ENCODE data around the gene SLC25A22.

SLC25A22 gene

GRCh38 chr11:798093-798713 is at the start of gene SLC25A22:
Gene SLC25A22 (minus strand): TSS chr11:798281. CDS start chr11:795006, 3,275 bp downstream.
- DNase-seq (ENCODE audit: low spot score) = peak; percentile 84

DNA sequence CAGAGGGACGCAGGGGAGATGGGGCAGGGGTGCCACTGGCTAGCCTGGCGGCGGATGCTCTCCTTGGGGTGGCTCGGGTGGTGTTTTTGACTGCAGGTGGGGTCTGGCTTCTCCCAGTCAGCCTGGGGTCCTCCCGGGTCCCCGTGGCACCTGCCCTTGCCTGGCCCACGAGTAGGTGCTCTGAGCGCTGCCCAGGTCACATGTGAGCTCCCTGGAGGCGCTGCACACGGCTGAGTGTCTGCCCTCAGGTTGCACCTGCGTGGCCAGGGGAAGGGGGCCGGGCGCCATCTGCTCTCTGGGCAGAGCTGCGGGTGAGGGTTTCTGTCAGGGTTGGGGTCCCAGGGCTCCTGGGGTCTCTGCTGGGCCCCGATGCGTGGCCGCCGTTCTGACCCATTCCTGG is 49.8 kb upstream of the SLC25A22 start:
- DNase-seq (ENCODE audit: low spot score) = no peak

DNA sequence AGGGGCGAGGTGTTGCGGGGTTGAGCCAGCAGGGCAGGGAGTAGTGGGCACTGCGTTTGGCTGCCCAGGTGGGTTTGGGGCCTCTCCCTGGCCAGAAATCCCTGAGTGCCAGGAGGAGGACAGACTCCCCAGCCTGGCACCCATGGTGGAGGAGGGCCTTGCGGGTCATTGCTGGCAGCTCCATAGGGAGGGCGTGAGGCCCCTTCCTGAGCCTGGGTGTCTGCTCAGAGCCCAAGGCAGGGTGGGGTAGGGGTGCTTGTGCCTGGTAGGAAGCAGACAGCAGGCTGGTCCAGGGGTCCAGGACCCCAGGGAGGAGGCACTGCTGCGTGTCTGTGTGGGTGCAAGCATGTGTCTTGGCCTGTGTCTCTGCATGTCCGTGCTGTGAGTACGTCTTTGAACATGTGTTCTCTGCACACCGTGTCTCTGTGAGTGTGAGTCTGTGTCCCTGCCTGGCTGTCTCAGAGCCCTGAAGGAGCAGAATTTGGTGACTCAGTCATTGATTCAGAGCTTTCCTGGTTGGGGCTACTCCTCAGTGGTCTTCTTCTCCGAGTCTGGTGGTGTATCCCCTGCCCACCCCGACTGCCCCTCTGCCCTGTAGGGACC is 48.5 kb upstream of the SLC25A22 start:
- DNase-seq (ENCODE audit: low spot score) = no peak

- DNase-seq (ENCODE audit: low spot score) = no peak
Measured at GRCh38 chr11:845872-846495, 47.9 kb upstream of the SLC25A22 start.

GRCh38 chr11:844693-845644 is 46.9 kb upstream of the SLC25A22 start:
- peak; percentile 70 for DNase-seq (ENCODE audit: low spot score)

DNA sequence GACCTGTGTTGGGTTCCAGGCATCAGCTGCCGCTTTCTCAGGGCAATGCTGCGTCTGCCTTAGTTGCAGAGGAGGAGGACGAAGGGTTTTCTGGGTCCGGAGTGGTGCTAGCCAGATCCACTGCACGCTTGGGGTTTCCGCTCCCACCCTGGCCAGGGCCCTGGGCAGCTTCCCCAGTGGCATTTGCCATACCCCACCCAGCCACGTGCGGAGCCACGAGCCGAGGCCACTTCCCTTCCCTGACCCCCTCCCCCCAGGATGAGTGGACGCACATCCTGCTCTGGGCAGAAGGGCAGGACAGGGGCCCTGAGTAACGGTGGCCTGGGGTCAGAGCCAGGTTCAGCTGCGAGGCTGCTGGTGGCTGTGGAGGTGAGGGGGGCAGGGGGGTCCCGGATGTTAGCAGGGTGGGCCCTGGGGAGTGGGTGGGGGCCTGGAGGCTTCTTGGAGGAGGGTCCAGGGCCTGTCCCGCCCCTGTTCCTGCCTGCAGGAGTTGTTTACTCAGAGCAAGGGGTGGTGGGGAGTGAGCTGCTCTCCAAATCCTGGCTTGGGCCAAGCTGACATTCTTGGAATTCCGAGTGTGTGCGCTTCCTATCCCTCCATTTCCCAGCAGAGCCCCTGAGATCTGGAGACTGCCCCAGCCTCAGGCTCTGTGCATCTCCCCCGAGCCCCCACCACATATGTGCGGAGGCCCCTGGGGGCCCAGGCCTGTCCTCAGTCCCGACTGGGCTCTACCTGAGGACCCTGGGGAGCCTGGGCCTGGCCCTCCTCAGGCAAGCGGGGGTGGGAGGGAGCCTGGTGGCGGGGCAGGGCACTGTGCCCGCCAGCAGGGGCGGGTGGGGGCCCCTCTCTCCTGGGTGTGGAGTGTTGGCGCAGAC is 46.0 kb upstream of the SLC25A22 start:
- DNase-seq (ENCODE audit: low spot score) = peak; percentile 81

DNA sequence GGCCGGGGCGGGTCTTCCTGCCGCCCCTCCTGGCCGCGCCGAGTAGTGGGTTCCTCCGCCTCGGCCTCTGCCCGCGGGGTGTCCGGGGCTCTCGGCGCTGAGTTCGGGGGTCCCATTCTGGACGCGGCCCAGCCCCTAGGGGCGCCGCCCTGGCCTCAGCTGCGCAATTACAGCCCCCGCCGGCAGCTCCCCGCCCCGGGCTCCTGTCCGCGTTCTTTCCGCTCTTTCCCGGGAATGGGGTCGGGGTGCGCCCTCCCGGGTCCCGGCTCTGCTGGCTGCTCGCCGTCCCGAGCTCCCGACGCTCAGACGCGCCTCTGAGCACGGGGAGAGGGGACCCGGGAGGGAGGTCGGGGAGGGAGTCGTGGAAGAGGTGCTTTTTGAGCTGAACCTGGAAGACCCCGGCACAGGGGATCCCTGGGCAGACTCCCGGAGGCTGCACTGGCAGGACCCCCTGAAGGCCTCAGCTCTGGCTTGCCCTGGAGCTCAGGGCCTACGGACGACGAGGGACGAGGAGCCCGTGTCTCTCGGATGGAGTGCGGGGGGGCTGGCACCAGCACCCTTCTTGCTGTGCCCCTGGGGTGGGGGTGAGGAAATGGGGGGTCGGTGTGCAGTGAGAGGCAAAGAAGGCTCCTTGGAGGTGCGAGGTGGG is 45.1 kb upstream of the SLC25A22 start:
- DNase-seq (ENCODE audit: low spot score) = no peak

DNA sequence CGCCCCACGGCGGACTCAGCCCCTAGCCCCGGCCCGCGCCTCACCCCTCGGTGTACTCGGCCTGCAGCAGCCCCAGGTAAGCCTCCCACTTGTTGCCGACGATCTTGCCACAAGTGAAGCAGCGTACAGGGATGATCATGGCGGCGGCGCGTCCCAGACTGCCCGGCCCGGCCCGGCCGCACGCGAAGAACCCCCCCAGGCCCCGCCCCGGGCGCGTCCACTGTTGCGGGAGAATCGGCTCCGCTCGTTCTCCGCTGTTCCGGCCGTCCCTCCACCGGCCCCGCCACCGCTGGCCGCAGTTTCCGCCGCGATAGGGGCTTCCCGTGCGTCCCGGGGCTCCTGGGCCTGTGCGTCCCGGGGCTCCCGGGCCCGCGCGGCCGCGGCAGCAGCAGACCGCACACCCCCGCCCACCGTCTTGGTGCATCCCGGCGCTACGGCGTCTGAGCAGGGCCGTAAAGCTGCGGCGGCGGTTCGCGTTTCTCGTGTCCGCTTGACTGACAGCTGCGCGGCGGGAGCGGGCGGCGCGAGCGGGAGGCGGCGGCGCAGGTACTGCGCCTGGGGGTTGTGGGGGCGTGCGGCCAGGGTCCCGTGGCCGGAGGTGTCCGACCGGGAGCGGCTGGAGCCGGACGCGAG is 44.4 kb upstream of the SLC25A22 start, which contains the start of the genes POLR2L and TSPAN4:
TSS of gene POLR2L (minus strand) at position 160 of the 633 bp plus-strand sequence. CDS start at position 139, 21 bp downstream.
TSS of gene TSPAN4 (plus strand) at position 483 of the 633 bp plus-strand sequence. CDS start 7,453 bp downstream, outside the sequence.
- DNase-seq (ENCODE audit: low spot score) = peak; percentile 88

DNA sequence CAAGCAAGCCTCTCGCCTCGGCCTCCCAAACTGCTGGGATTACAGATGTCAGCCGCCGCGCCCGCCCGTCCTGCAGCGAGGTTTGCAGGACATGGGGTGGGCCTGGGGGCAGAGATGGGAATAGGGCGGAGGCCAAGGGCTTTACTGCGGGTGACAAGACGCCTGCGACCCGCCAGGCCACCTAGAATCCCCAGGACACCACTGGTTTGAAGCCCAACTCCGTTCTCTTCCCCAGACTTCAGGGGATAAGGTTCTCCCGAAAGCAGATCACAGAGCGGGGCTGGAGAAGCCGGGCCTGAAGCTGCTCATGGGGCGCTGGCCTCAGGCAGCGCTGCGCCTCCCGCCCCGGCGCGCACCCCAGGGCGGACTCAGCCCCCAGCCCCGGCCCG is 43.9 kb upstream of the SLC25A22 start:
- DNase-seq (ENCODE audit: low spot score) = no peak

DNA sequence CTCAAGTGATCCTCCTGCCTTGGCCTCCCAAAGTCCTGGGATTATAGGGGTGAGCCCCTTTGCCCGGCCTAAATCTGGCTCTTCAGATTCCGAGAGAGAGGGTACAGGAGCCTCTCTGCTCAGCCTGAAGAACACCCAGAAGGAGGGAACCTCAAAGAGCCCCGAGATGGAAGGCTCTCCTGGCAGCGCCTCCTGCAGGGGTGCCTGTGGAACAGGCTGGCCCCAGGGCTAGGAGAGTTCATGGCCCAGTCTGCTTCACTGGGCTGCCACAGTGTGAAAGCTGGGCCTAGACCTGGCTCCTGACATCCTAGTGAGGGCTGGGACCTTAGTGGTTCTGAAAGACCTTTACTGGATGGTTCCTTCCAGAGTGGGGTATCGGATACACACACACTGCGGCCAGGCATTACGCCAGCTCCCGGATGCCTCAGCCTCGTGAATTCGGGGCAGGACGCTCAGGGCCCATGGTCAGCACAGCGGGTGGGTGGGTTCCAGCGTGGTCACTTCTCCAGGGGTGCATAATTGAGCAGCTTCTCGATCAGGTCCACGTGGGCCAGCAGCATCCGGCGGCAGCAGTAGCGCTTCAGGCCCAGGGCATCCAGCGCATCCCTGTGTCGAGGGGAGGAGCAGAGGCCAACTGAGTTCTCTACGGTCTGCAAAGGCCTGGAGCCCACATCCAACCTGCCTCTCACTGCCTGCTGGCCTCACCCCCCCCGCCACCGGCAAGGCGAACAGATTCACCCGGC is 42.0 kb upstream of the SLC25A22 start:
- DNase-seq (ENCODE audit: low spot score) = no peak

DNA sequence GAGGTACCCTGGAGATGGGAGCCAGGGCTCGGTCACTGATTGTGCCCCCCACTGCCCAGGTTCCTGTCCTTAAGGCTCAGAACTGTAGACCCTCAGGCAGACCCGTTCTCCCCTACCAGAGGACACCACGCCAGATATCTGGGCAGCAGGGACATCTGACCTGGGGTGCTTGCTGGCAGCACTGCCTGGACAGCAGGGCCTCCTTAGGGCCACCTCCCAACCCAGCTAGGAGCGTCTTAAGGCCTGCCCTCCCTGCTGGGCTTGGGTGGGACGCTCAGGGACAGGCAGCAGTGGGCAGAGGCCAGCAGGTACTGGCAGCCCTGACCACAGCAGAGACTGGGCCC is 41.2 kb upstream of the SLC25A22 start:
- no peak for DNase-seq (ENCODE audit: low spot score)

GRCh38 chr11:838441-839279 is 40.6 kb upstream of the SLC25A22 start:
- DNase-seq (ENCODE audit: low spot score) = no peak

DNA sequence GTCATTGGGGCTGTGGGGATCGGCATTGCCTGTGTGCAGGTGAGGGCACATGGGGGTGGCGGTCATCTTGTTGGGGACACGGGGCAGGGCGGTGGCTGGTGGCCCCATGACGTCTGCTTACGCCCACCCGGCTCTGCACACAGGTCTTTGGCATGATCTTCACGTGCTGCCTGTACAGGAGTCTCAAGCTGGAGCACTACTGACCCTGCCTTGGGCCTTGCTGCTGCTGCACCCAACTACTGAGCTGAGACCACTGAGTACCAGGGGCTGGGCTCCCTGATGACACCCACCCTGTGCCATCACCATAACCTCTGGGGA is 39.9 kb upstream of the SLC25A22 start:
- DNase-seq (ENCODE audit: low spot score) = no peak

DNA sequence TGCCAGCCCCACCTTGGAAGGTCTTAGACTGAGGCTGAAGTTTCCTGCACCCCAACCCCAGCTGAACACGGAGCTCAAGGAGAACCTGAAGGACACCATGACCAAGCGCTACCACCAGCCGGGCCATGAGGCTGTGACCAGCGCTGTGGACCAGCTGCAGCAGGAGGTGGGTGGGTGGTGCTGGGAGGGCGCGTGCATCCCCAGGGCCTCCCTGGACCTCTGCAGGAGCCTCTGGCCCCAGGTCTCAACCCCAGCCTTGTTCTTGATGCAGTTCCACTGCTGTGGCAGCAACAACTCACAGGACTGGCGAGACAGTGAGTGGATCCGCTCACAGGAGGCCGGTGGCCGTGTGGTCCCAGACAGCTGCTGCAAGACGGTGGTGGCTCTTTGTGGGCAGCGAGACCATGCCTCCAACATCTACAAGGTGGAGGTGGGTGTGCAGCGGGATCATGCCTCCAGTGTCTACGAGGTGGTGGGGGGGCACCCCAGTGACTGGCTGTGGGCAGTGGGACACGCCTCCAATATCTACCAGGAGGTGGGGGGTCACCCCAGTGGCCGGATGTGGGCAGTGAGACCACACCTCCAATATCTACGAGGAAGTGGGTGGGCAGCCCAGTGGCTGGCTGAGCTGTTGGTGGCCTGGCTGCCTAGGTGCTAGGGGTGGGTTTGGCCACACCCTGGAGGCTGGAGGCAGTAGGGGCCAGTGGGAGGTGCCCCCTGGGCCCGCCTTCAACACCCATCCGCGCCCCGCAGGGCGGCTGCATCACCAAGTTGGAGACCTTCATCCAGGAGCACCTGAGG is 39.3 kb upstream of the SLC25A22 start:
- no peak for DNase-seq (ENCODE audit: low spot score)

DNA sequence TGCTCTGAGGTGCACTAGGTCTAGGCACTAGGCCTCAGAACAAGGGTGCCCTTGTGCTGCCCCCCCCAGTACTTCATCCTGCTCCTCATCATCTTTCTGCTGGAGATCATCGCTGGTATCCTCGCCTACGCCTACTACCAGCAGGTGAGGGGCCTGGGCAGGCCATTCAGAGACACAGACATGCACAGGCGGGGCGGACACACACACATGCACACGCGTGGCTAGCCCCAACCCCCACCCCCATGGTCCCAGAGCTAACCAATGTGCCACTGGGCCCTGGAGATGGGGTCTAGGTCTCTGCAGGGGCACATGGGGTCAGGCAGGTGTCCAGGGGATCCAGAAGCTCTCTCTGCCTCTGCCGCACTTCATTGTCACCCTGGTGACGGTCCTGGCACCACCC is 38.6 kb upstream of the SLC25A22 start:
- DNase-seq (ENCODE audit: low spot score) = no peak

GRCh38 chr11:836274-836673 is 38.2 kb upstream of the SLC25A22 start:
- no peak for DNase-seq (ENCODE audit: low spot score)

DNA sequence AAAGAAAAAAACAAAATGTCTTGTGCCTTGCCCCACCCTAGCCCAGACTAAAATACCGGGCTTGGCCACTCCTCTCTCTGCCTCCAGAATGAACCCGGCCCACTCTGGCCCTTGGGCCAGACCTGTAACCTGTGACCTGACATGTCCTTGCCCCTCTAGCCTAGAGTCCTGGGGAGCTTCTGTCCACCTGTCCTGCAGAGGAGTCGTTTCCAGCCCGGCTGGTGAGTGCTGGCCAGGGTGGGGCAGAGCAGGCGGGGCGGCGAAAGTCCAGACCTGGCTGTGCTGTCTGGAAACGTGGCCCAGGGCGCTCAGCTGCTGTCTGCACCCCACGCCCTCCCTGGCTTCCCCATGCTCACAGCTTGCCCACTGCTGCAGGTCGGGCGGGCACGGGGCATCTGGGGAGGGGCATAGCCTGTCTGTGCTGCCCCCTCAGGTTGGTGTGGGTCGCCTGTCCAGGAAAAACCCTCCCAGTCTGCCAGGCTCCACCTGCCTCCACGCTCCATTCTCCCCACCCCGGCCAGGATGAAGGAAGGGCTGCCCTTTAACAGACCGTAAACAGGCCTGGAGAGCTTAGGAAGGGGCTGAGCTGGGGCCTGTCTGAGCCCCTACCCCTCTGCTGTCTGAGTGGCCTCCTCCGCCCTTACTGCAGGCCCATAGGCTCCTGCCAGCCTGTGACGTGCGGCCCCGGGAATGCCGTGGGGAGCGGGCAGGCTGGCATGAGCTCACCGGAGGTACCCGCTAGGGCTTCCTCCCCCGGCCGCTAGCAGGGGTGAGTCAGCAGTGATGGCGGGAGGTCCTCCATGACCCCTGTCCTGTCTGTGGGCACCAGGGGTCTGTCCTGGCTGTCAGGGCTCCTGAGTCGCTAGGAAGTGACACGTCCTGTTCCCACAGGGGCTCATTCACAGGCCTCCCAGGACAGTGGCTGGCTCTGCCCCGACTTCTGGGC is 36.6 kb upstream of the SLC25A22 start:
- no peak for DNase-seq (ENCODE audit: low spot score)
